ENCODE results near the gene RALGAPA2.

DNA sequence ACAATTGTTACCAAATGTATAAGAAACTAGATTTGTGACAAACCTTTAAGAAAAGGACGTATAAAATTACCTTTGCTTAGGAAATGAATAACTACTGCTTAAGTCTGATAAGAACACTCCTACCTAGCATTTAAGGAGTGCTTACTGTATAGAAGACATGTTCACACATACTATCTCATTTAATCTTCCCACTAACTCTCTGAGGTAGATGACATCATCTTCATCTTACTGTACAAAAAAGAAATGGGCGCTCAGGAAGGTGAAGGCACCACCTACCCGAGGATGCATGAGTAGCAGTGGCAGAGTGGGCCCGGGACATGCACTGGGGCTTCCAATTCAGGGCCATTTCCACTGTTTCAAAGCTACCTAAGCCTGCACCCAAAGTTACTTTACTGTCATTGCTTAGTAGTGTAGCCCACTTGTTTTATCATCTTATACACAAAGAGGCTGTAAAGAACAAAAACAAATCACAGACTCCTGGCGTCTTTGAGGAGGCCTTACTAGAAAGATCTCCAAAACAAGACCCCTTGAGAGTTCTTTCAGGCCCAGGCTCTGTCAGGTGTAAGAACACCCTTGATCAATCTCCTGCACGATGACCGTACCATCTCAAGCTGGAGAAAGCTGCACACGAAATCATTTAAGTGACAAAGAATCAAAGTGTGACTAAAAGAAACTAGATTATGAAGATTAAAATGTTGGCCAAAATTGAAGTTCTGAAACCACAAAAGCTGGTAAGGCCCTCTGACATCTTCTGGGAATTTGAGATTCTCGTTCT lies 216.5 kb downstream of the RALGAPA2 start:
- TF ChIP-seq CTCF (IDR thresholded peaks at IDR 0.05; ENCODE audit: low read depth, low read length) (no peak), POLR2A (IDR thresholded peaks at IDR 0.05; ENCODE audit: extremely low read depth, insufficient read length) (no peak), MAX (IDR thresholded peaks at IDR 0.05; ENCODE audit: low read depth, low read length) (no peak)
